Stimulated activated CD8-positive, alpha-beta memory T cell treated with anti-CD3 and anti-CD28 coated beads, Interleukin-12 subunit alpha, Interleukin-12 subunit beta, amount 100 ng/mL, for 4 hours (primary cell): ENCODE measurements around the gene LMOD1.
"Not testable (repeated sequence)": the region's sequence is repeated elsewhere in the genome, so short reads cannot be mapped to it uniquely, and the experiment has no call there.

Experiments used
- DNase-seq: peaks from one replicate; pipeline ENCODE4 v3.0.0-alpha.2; 2020; ENCODE audit warnings: low read depth

The LMOD1 gene

DNA sequence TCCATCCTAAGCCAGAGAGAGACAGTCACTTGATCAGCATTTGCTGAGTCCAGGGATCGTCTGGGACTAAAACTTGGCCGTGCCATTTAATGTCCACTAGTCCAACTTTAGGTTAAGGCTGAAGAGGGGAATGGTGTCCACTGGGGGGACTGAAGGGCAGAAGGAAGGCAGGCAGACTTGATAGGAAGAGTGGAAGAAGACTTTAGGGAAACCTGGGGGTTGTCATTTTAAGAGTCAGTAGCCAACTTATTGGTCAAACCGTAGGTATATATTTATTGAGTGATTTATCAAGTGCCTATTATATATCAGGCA is 1.3 kb upstream of the LMOD1 start:
- no peak for DNase-seq

DNA sequence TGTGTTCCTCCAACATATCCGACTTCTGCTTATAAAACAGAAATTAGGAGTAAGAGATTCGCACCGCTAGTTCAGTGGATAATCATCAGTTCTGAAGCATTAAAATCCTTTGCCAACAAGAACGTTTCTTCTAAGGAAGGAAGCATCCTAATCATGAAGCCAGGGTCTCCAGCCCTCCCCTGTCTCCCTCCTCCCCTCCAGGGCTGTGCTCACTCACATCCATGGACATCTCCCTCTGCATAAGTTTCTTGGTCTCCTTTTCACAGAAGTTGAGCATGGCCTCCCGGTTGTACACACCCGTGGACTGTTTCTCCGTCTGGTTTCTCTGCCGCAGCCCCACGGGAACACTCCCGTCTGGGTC is 505 bp downstream of the LMOD1 start:
- DNase-seq = no peak

DNA sequence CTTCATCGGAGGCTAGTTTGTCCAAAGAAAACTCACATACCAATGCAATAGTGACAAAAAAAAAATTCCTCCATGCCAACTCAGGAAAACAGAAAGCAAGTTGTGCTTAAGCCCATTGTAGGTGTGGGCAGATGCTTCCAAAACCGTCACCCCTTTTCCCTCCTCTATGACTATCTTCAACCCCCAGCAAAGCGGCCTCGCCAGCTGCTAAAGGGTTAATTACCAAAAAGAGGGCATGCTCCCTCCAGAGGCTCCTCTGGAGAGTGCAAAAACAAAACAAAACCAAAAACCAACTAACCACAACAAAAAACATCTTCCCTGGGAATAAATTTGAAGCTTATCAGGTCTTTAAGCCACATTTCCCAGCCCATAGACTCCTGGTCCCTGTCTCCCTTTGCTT is 1.2 kb downstream of the LMOD1 start:
- no peak for DNase-seq

DNA sequence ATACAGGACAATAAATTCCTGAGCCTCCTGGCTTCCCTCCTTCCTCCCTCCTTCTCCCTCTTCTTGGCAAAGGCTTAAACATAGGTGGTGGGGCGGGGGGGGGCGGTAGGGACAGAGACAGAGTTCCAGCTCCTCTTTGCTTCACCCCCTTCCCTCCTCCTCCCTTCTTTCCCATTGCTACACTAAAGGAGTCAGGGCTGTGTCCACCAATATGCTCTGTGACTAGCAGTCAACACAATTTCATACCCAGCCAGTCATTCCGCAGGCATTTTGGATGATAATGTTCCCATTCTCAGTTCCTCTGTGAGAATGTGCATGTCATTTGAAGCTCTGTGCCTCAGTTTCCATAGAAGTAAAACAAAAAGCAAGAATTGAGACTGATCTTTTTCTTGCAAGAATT is 1.7 kb downstream of the LMOD1 start:
- DNase-seq = no peak

DNA sequence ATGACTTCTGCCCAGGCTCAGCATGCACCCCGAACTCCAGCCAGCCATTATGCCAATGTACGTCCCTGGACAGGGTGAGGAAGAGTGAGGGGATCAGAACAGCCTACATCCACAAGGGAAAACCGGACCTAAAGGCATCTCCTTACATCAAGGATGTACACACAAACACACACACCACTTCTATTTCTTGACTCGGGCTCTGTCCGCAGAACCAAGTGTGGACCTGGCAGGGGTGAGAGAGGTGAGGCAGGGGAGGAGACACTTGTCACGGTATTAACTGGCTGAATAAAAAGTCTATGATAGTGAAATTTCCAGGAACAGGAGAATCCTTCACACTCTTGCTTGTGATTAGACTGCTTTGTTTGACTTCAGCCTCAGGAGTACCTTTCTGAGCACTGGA is 2.3 kb downstream of the LMOD1 start:
- DNase-seq = no peak

DNA sequence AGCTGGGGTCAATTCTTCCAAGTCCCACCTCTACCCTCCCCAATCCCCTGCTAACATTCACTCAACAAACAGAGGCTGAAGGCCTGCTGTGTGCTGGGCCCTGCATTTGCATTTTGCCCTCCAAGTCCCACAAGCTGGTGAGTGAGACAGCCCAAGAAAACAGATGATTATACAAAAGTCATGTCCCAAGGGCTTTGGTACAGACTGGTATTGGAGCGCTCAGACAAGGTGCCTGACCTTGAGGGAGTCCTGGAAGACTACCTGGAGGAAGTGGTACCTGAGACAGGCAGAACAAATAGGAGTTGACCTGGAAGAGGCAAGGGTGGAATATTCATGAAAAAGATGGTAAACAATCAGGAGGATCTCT is 4.2 kb downstream of the LMOD1 start:
- no peak for DNase-seq

DNA sequence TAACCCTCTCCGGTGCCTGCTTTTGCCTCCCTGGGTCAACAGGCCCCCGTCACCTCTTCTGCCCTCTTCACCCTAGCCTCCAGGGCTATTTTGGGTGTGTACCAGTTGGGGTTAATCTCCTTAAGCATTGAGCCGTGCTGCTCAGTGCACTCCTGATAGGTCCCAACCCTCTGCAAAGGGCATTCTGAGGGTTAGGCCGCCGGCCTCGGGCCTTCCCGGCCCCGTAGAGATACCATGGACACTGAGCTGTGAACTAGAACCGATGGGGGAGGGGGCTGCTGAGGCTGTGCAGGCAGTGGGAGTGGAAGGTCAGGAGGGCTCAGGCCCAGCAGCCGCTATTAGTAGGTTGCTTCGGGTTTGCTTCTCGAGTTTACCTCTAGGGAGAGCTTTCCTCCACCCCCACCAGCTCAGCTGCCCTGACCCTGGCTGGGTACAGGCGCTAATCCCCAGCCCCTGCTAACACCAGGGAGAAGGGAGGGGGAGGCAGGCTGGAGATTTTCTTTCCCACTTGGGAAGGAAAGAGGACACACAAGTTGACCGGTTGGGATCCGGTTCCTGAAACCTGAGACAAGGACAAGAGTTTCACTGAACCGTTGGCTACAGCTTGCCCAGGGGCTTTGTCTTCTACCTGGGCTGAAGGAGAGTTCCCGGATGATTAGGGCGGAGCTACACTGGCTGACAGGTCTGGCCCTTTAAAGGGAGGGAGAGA is 4.8 kb downstream of the LMOD1 start:
- DNase-seq = no peak

DNA sequence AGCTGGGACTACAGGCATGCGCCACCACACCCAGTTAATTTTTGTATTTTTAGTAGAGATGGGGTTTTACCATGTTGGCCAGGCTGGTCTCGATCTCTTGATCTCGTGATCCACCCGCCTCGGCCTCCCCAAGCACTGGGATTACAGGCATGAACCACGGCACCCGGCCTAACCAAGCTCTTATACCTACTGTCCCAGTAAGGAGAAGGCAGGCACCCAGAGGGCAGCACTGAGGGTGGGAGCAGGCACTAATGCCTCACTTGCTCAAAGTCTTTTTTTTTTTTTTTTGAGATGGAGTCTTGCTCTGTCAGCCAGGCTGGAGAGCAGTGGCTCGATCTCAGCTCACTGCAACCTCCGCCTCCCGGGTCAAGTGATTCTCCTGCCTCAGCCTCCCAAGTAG is 6.0 kb downstream of the LMOD1 start:
- not testable (repeated sequence) for DNase-seq

DNA sequence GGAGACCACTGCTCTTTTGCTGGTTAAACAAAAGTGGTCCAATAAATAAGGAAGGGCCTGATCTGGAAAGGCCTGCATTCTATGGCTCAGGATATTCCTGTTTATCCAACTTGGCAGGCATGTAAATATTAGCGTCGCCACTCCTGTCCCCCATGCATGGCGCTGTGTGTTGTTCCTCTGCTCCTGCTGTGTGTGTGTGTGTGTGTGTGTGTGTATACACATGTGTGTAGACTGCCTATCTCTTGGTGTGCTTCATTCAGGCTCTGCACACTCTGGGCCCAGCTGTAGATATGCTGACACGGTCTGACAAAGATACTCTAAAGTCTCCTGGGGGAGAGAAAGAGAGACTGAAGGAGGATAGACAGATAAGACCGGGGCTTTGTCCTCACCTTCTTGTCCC is 6.8 kb downstream of the LMOD1 start:
- DNase-seq = no peak

DNA sequence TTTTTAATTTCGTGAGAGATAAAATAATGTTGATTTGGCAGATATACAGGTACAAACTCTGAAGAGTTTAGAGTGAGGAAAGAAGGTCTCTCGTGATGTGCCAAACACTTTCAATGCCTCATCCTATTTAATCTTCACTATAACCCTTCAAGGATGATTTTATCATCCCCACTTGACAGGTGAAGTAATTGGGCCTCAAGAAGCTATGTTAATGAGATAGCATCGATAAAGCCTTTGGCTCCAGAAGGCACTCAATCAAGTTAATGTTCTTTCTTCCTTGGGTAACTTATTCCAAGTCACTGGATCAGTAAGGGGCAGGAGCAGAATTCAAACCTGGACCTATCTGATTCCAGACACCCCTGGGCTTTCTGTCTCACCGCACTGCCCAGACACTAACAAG is 7.2 kb downstream of the LMOD1 start:
- no peak for DNase-seq

DNA sequence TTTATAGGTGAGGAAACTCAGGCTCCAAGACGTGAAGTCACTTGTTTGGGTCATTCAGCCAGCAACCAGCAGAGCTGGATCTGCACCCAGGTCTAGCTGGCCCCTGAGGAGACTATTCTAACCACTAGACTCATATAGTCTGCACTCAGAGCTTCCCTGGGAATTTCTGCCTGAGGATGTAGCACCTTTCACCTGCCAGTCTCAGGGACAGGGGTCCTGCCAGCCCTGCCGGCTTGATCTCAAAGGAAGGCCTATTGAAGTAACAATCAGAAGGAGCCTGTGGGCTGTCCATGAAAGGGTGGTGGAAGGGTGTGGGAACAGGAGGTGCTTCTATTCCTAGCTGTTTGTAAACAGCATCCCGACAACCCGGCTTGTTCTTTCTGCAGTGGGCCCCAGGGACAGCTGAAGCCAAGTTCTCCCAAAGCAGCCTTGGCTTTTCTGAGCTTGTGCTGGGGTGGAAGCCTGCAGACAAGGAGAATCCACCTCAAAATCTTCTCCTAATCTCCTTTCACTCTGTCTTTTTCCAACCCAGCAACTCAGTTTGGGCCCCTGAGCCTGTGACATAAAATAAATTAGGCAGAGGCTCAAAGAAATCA is 7.8 kb downstream of the LMOD1 start:
- DNase-seq = no peak

DNA sequence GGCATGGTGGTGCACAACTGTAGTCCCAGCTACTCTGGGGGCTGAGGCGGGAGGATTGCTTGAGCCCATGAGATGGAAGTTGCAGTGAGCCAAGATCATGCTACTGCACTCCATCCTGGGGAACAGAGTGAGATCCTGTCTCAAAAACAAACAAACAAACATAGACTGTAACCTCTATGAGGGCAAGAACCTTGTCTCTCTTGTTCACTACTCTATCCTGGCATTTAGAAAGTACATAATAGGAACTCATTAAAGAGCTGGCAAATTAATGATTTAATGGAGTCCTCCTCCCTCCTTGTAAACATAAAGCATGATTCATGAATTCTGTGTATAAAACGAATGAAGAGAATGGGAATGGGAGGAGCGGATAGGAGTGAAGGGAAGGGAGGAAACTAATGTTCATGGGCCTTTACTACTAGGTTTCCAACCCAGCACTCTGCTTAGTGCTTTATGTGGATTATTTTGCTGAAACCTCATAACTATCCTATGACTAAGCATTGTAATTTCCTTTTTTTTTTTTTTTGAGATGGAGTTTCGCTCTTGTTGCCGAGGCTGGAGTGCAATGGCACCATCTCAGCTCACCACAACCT is 8.6 kb downstream of the LMOD1 start:
- DNase-seq = no peak

DNA sequence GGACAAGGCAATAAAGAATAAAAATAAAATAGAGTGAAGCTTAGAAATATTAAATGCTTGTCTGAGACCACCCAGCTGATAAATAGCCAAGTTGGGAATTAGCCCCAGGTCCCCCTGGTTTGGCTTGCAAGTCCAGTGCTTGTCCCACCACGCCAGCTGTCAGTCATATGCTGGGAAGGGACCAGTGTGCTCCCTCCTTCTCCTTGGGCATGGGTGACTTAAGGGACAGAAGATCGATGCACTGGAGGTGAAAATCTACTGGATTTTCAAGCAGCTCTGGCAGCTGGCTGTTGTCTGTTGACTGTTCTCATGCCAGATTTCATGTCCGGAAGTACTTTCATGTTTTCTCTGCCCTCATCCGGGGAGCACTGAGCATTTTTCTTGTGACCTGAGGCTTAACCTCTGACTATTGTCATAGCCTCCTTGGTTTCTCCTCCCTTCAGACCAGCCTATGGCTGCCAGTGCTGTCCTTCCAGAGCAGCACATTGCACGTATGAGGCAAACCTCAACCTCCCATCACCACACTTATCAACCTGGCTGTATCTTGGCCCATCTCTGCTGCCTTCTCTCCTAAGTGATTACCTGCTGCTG is 12.4 kb downstream of the LMOD1 start:
- DNase-seq = no peak

DNA sequence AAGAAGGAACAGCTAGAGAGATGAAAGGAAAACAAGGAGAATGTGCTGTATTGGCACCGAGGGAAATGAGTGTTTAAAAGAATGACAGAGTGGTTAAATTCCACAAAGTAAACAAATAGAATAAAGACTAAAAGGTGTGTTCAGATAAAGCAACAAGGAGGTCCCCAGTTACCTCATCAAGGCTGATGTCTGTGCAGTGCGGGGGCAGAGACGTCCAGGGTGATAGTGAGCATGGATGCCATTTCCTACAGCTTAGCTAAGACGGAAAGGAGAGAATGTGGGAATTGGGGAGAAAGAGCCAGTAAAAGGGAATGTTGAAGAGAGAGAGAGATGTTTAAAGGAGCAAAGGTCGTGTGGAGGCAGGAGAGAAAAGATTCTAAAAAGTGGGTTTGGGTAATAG is 15.5 kb downstream of the LMOD1 start:
- no peak for DNase-seq

DNA sequence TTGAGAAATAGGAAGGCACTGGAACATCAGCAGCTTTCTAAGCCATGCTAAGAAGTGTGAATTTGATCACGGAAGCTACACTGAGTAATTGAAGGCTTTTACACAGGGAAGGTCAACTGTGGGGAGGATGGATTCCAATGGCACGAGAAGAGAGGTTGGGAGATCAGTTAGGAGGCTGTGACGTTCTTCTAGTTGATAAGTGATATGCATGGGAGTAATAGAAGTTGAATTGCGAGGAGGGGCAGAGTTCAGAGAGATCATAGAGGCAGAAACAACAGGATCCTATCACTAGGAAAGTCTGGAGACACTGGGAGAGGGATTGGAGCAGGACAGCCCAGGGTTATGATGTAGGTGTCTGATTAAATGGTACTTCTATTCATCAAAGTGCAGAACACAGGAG is 16.2 kb downstream of the LMOD1 start:
- no peak for DNase-seq

DNA sequence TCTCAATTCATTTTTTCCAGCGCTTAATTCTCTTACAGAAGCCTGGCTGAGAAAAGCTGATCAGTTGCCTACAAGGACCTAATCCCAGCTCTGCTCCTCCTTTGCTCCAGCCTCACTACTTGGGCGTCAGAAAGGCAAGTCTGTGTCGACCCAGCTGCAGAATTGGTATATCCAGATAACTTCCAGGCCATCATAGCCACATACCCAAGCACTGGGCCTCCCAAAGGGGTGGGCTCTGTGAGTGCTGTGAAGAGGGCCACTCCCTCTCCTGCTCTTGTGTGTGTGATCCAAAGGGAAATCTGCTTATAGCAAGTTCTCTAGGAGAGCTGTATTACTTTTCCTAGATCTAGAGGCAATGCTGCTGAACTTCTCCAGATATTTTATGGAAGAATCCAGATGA is 18.1 kb downstream of the LMOD1 start:
- no peak for DNase-seq

DNA sequence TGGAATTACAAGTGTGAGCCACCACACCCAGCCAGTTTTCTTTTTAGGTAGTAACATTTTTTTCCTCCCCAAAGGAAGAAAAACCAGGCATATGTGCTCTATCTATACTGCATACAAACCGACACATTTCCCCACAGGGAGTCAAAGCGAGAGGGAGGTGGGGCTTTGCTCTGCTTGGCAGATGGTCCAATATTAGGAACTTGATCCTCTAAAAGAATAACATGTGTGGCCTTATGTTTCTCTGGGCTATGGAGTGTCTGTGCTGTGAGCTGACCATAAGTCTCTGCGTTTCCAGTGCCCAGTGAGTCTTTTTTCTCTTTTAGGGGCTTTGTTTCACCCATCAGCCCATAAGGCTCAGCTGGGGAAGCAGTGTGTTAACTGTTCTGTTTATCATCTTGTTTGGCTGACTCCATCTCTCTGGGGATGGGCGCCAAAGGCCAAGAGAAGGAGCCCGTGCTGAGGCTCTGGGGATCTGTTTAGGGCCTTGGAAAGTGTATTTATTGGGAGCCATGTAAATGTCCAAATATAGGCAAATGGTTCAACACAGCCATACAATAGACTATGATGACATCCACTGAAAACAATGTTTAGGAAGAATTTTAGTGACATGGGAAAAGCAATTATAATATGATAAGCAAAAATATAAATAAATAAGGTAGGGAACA is 20.2 kb downstream of the LMOD1 start:
- no peak for DNase-seq

DNA sequence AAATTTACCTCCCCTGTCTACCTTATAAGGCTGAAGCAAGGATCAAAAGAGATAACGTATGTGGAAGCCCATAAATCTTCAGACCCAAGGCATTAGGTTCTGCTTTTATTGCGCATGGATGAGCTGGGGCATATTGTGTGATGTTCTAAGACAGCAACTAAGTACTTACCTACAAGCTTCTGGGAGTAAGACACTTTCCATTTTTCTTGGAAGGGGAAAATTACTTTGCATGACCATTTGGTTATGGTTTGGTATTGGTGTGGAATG is 21.1 kb downstream of the LMOD1 start:
- DNase-seq = no peak

DNA sequence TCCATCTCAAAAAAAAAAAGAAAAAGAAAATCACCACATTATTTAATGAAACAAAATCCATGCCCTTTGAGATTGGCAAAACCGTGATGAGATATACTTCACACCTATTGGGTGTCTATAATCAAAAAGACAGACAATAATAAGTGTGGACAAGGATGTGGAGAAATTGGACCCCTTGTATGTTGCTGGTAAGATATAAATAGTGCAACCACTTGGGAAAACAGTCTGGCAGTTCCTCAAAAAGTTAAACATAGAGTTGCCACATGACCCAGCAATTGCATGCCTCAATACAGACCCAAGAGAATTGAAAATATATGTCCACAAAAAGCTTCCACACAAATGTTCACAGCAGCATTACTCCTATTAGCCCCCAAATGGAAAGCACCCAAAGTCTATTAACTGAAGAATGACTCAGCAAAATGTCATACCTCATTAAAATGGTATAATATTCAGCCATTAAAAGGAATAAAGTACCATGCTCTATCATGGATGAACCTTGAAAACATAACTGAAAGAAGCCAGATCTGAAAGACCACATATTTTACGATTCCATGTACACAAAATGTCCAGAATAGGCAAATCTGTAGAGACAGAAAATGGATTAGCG is 24.3 kb downstream of the LMOD1 start:
- no peak for DNase-seq

DNA sequence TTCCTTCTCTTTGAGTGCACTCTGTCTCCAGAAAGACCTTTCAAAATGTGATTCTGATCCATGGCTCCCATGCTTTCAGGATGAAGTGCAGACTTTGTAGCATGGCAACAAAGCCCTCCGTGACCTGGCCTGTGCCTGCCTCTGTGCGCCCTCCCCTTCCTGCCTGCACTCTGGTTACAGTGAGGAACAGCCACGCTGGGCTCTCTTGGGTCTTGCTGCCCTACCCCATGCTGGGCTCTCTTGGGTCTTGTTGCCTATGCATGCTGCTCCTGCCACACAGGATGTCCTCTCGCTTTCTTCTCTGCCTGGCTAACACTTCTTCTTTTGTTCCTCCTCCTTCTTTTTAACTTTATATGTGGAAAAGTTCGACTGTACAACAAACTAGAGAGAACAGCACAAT is 28.0 kb downstream of the LMOD1 start:
- DNase-seq = no peak

DNA sequence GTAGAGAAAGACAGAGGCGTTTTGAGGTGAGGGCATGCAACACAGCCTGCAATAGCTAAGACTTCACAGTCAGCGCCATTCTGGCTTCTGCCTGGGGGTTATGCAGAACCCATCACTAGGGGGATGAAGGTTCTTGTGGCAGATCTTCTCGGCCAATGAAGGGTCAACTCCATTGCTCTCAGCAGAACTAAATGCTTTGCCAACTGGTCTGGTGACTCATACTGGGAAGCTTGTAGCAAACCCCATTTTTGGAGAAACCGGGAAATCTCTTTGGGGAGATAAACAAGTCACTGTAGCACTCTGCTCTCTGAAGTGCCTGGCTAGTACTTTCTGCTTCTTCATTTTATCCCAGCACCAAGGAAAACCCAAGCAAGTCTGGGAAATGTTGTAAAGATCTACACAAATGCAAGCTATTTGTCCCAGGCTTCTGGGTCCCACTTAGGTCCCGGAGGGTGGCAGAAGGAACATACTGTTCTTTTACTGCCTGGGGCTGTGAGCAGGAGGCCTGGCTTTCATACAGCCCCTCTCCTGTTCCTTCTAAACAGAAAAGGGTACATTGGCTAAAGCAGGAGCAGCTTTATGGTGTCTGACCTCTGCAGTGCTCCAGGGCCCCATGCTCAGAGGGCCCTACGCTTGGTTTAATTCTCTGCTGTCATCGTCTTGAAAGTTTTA is 28.9 kb downstream of the LMOD1 start:
- no peak for DNase-seq

DNA sequence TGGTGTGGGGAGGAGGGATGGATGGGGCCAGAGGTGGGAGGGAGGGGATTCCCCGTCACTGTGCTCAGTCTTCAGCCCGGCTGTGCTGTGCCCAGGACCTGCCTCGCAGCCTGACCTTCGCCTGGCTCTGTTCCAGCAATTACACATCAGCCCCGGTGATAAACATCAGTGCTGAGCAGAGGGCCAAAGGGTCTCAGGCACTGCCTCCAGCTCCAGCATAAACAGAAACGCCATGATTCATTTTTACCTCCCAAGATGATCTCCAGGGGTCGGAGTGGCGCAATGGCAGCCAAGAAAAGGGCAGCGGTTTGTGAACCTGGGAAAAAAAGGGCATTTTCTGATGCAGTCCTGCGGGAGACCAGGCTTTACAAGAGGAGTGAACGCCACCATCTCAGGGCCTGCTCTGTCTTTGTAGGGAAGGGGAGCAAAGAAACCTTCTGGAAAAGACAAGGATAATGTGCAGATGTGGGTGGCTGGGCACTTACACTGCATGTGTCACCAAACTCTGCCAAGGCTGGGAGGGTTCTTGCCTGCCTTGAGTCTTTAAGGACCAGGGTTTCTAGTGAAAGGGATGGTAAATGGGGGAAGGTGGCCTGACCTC is 29.6 kb downstream of the LMOD1 start:
- no peak for DNase-seq
